Measurements from ENCODE around the gene XPR1.
"Not testable (repeated sequence)": the region's sequence is repeated elsewhere in the genome, so short reads cannot be mapped to it uniquely, and the experiment has no call there.

DNA sequence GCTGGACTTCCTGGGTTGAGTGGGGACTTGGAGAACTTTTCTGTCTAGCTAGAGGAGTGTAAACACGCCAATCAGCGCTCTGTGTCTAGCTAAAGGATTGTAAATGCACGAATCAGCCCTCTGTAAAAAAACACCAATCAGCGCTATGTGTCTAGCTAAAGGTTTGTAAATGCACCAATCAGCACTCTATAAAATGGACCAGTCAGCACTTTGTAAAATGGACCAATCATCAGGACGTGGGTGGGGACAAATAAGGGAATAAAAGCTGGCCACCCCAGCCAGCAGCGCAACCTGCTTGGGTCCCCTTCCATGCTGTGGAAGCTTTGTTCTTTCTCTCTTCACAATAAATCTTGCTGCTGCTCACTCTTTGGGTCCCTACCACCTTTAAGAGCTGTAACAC lies 94.2 kb downstream of the XPR1 start:
- TF ChIP-seq POLR2A (IDR thresholded peaks at IDR 0.05; ENCODE audit: extremely low read depth, insufficient read length); CTCF (IDR thresholded peaks at IDR 0.05; ENCODE audit: low read depth, low read length); MYC (IDR thresholded peaks at IDR 0.05; ENCODE audit: low read depth, low read length): not testable (repeated sequence)
